Vagina (tissue), 2 donors: Measurements from ENCODE around the gene TTLL11. TPM values are rescaled to one million over a fixed set of nuclear protein-coding genes. Genes with fewer than 3 reads are reported as not detected.

ENCODE experiments used
- DNase-seq, 2 donors: peaks; one replicate each; pipeline ENCODE4 v3.0.0-alpha.2; 2017; ENCODE audit errors: extremely low spot score in 2 of 2
- H3K27ac ChIP-seq: fragments of 200-600 bp; sonication (generic); one replicate; pipeline ENCODE4 v1.5.1; 2019
- H3K27me3 ChIP-seq: fragments of 200-600 bp; sonication (generic); one replicate; pipeline ENCODE4 v1.5.1; 2019
- H3K36me3 ChIP-seq, 2 donors: fragments of 200-600 bp; sonication (generic); one replicate each; pipeline ENCODE4 v1.5.1; 2017 to 2019
- H3K4me1 ChIP-seq: fragments of 200-600 bp; sonication (generic); one replicate; pipeline ENCODE4 v1.5.1; 2019
- H3K4me3 ChIP-seq, 2 donors: fragments of 200-600 bp; sonication (generic); 1 replicate in 1 of 2; 2 replicates in 1 of 2; pipeline ENCODE4 v1.5.1; 2016 to 2019
- H3K9me3 ChIP-seq: fragments of 200-600 bp; sonication (generic); one replicate; pipeline ENCODE4 v1.5.1; 2019
- POLR2A ChIP-seq, 2 donors: fragments of 450-650 bp; IDR thresholded peaks; one replicate each; pipeline ENCODE4 v1.6.1; 2017; ENCODE audit warnings: antibody characterized with exemption in 2 of 2, mild to moderate bottlenecking in 2 of 2, moderate library complexity in 2 of 2
- POLR2AphosphoS5 ChIP-seq, 2 donors: sonication (generic); formaldehyde crosslinking; IDR thresholded peaks; one replicate each; pipeline ENCODE4 v1.9.0; 2017; ENCODE audit warnings: antibody characterized with exemption in 2 of 2, mild to moderate bottlenecking in 2 of 2, low read depth in 1 of 2; ENCODE audit not compliant: insufficient read depth in 1 of 2
- intact Hi-C: fragments of 100-400 bp; cut with DNase I; formaldehyde crosslinking; loops from one replicate; pipeline ENCODE4 v1.15.1; 2023
- total RNA-seq: library from RNA; depleted of rRNA; stranded (reverse); fragments of >200 nt; gene quantifications from one replicate; pipeline ENCODE4 v1.2.3, GENCODE V29; 2016
- TF ChIP-seq, protein P1 (sequence below), 3 experiments: fragments of 450-650 bp in 2 of 3; fragments of 200-600 bp in 1 of 3; sonication (generic) in 1 of 3; IDR thresholded peaks; one replicate each; pipeline ENCODE4 v1.5.1; 2017 to 2019; ENCODE audit warnings: antibody characterized with exemption in 3 of 3, mild to moderate bottlenecking in 2 of 3, moderate library complexity in 2 of 3

TTLL11 gene
- total RNA-seq, 1 donor from 2014 or later = 11.0 TPM

DNA sequence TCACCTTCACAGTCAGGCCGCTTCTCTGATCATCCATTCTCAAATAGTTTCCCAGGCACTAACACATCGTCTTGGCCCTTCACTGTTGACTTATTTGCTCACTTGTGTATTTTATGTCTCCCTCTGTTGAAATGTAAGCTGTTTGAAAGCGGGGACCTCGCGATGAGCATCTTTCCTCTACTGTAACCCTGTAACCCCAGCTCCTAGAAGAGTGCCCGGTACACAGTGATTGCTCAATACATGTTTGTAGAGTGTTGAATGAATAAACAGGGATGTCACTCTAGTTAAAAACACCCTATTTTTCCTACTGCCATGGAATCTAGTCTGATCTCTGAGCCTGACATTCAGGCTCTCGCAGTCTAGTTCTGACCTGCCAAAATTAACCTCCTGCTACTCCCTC is 150.8 kb downstream of the TTLL11 start:
- Histone ChIP-seq H3K4me1 (no peaks in the 10 kb centered on the region), H3K4me3 (no peak overlapping the region), H3K27me3 (no peaks in the 10 kb centered on the region), H3K9me3 (no peaks in the 10 kb centered on the region), H3K36me3 (no peaks in the 10 kb centered on the region), H3K27ac (no peak overlapping the region)
- DNase-seq = no peak
- intact Hi-C loops = no loop called here
- TF ChIP-seq, protein P1, sequence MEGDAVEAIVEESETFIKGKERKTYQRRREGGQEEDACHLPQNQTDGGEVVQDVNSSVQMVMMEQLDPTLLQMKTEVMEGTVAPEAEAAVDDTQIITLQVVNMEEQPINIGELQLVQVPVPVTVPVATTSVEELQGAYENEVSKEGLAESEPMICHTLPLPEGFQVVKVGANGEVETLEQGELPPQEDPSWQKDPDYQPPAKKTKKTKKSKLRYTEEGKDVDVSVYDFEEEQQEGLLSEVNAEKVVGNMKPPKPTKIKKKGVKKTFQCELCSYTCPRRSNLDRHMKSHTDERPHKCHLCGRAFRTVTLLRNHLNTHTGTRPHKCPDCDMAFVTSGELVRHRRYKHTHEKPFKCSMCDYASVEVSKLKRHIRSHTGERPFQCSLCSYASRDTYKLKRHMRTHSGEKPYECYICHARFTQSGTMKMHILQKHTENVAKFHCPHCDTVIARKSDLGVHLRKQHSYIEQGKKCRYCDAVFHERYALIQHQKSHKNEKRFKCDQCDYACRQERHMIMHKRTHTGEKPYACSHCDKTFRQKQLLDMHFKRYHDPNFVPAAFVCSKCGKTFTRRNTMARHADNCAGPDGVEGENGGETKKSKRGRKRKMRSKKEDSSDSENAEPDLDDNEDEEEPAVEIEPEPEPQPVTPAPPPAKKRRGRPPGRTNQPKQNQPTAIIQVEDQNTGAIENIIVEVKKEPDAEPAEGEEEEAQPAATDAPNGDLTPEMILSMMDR (IDR thresholded peaks at IDR 0.05) = no peak
- TF ChIP-seq POLR2A (IDR thresholded peaks at IDR 0.05) (no peak), POLR2AphosphoS5 (IDR thresholded peaks at IDR 0.05; ENCODE audit: insufficient read depth in 1 of 2, low read depth in 1 of 2) (no peak)

DNA sequence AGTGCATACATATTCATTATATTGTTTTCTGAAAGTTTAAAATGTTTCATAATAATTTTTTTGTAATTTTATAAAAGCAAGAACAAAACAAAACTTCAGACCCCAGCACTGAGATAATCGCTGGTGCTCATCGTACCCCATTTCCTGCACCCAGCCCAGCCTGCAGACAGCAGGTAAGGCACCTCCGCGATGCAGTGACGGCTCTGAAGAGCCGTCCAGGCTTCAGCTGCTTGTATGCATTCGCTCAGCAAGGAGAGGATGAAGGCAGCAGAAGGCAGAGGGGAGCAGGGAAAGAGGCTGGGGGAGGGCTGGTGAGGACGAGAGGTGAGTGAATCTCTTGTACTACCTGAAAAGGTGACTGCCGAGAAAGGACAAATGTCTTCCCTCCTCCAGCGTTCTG is 153.5 kb downstream of the TTLL11 start:
- no peak overlapping the region for H3K4me3 ChIP-seq
- TF ChIP-seq POLR2AphosphoS5 (IDR thresholded peaks at IDR 0.05; ENCODE audit: insufficient read depth in 1 of 2, low read depth in 1 of 2) (no peak), POLR2A (IDR thresholded peaks at IDR 0.05) (no peak)
- TF ChIP-seq, protein P1 (IDR thresholded peaks at IDR 0.05) = no peak
- H3K27me3 ChIP-seq = no peaks in the 10 kb centered on the region
- H3K27ac ChIP-seq = no peak overlapping the region
- intact Hi-C loops = loop anchor here (10.0 kb wide), 1 partner anchor 845 kb away; the partner anchor contains the start of gene OR5C1
- no peaks in the 10 kb centered on the region for H3K36me3 ChIP-seq
- no peaks in the 10 kb centered on the region for H3K4me1 ChIP-seq
- DNase-seq = no peak
- H3K9me3 ChIP-seq = no peaks in the 10 kb centered on the region

DNA sequence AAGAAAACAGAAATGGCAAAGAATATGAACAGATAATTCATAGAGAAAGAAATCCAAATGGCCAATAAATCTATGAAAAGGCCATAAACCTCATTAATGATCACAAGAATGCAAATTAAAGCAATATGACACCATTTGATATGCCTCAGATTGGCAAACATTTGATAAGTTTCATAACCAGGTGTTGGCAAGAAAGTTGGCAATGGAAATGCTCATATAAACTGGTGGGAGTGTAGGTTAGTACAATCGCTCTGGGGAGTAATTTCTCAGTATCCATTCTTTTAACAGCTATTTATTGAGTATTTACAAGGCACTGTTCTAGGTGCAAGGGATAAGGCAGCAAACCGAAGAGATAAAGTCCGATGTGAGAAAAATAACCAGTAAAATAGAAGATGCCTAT is 154.5 kb downstream of the TTLL11 start:
- H3K36me3 ChIP-seq = no peaks in the 10 kb centered on the region

DNA sequence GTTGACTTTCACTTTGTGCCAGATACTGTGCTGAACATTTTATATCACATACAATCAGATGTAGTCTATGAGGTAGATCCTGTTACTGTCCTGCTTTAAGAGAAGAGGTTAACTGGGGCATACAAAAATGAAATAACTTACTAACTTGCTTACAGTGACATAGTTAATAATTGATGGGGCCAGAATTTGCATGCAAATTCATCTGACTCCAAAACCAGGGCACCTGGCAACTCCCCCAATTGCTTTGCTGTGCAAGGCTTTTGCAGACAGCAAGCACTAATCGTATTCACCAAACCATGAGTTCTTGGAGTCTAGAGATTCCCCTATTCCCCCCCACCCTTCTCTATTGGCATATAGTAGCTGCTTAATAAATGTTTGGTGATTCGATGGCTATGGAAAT is 155.9 kb downstream of the TTLL11 start:
- no peak for TF ChIP-seq POLR2A (IDR thresholded peaks at IDR 0.05)
- TF ChIP-seq POLR2AphosphoS5 (IDR thresholded peaks at IDR 0.05; ENCODE audit: insufficient read depth in 1 of 2, low read depth in 1 of 2) = no peak
- TF ChIP-seq, protein P1 (IDR thresholded peaks at IDR 0.05) = no peak
- no peak for DNase-seq
- Histone ChIP-seq H3K4me3 (no peak overlapping the region), H3K36me3 (no peaks in the 10 kb centered on the region), H3K27ac (no peak overlapping the region), H3K4me1 (no peaks in the 10 kb centered on the region), H3K27me3 (no peaks in the 10 kb centered on the region), H3K9me3 (no peaks in the 10 kb centered on the region)
- intact Hi-C loops = loop anchor here (10.0 kb wide), 1 partner anchor 848 kb away; the partner anchor contains the start of gene OR5C1

More for the DNA sequence above, 154.5 kb downstream of the TTLL11 start:
- Histone ChIP-seq H3K4me3 (no peak overlapping the region), H3K27me3 (no peaks in the 10 kb centered on the region), H3K27ac (no peak overlapping the region), H3K9me3 (no peaks in the 10 kb centered on the region), H3K4me1 (no peaks in the 10 kb centered on the region)
- DNase-seq = no peak
- intact Hi-C loops = loop anchor here (10.0 kb wide), 1 partner anchor 846 kb away; the partner anchor contains the start of gene OR5C1
- TF ChIP-seq, protein P1 (IDR thresholded peaks at IDR 0.05) = no peak

DNA sequence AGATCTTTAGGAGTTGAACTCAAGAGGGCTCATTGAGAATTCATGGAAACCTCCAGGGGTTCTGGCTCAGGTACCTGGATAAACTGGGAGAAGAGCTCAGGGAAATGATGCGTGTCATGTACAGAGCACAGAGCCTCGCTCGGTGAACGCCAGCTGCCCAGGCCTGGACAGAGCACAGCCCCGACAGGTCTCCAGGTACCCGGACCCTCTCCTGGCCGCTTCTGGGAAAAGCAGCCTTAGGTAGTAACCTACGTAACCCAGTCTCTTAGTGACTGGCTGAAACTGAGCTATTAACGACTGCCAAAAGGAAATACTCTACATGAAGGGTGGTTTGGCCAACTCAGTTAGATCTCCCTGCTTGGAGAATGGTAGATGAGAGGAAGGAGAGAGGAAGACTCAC is 157.4 kb downstream of the TTLL11 start:
- H3K36me3 ChIP-seq = no peaks in the 10 kb centered on the region
- no peak for TF ChIP-seq POLR2AphosphoS5 (IDR thresholded peaks at IDR 0.05; ENCODE audit: insufficient read depth in 1 of 2, low read depth in 1 of 2)
- TF ChIP-seq POLR2A (IDR thresholded peaks at IDR 0.05) = no peak
- TF ChIP-seq, protein P1 (IDR thresholded peaks at IDR 0.05) = no peak
- H3K4me3 ChIP-seq = no peak overlapping the region
- H3K9me3 ChIP-seq = no peaks in the 10 kb centered on the region
- intact Hi-C loops = loop anchor here (10.0 kb wide), 1 partner anchor 849 kb away; the partner anchor contains the start of gene OR5C1
- no peaks in the 10 kb centered on the region for H3K4me1 ChIP-seq
- no peak overlapping the region for H3K27ac ChIP-seq
- no peaks in the 10 kb centered on the region for H3K27me3 ChIP-seq
- DNase-seq = no peak
